ENCODE measurements around the gene TRIM54.
"Not testable (repeated sequence)": the region's sequence is repeated elsewhere in the genome, so short reads cannot be mapped to it uniquely, and the experiment has no call there.

The TRIM54 gene

DNA sequence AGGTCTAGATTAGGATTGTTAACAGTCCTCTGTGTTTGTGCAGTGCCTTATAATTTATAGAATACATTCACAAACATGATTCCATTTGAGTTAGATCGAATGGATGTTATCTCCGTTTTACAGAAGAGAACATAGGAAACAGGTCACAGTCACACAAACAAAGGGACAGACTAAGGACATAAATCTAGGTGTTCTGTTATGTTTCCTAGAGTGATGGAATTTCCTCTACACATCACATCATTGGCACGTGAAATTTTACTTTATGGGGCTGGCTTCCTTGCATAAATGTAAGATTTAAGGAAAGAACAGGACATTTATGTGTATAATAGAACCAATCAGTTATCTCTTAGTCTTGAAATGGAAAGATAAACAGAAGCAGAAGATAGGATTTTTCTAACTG, 6.4 kb downstream of the TRIM54 start:
- TF ChIP-seq, protein P1, sequence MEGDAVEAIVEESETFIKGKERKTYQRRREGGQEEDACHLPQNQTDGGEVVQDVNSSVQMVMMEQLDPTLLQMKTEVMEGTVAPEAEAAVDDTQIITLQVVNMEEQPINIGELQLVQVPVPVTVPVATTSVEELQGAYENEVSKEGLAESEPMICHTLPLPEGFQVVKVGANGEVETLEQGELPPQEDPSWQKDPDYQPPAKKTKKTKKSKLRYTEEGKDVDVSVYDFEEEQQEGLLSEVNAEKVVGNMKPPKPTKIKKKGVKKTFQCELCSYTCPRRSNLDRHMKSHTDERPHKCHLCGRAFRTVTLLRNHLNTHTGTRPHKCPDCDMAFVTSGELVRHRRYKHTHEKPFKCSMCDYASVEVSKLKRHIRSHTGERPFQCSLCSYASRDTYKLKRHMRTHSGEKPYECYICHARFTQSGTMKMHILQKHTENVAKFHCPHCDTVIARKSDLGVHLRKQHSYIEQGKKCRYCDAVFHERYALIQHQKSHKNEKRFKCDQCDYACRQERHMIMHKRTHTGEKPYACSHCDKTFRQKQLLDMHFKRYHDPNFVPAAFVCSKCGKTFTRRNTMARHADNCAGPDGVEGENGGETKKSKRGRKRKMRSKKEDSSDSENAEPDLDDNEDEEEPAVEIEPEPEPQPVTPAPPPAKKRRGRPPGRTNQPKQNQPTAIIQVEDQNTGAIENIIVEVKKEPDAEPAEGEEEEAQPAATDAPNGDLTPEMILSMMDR (conservative IDR thresholded peaks at IDR 0.05; ENCODE audit: low read depth, low read length) = no peak
- H3K4me3 ChIP-seq (ENCODE audit: low read length) = no peak overlapping the region
- no peak for DNase-seq (ENCODE audit: low read depth)

DNA sequence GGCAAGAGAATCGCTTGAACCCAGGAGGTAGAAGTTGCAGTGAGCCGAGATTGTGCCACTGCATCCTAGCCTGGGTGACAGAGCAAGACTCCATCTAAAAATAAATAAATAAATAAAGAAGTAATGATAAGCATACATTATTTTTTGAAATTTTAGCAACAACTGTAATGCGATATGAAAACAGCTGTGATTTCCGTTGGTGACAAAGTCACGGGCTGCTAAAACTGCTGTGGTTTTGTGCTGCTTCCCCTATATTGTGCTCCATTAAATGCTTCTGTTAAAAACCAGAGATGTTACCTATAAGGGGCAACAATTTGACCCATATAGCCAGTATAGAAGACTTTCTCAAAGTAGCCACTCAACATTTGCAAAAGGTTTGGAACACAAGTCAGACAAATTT, 8.3 kb downstream of the TRIM54 start:
- no peak for DNase-seq (ENCODE audit: low read depth)
- no peak overlapping the region for H3K4me3 ChIP-seq (ENCODE audit: low read length)
- TF ChIP-seq, protein P1 (conservative IDR thresholded peaks at IDR 0.05; ENCODE audit: low read depth, low read length) = no peak

DNA sequence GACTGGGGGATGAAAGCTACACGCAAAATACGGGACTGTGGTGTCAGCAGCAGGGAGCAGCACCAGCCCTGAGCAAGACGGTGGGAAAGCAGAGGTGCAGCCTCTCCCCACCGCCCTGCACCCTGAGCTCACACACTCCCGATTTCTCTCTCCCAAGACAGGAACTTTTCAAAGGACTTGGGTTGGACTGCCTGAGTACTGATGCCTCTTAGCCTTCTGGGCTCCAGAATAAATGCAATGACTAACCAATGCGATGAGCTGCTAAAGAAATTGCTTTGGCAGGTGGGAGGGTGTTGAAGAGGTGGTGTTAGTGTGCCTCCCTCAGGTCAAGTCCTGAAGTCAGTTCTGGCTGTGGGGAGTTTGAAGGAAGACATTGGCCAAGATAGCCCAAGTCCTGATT, 9.6 kb downstream of the TRIM54 start:
- H3K4me3 ChIP-seq (ENCODE audit: low read length) = no peak overlapping the region
- DNase-seq (ENCODE audit: low read depth) = no peak
- TF ChIP-seq, protein P1 (conservative IDR thresholded peaks at IDR 0.05; ENCODE audit: low read depth, low read length) = peak; percentile 16

DNA sequence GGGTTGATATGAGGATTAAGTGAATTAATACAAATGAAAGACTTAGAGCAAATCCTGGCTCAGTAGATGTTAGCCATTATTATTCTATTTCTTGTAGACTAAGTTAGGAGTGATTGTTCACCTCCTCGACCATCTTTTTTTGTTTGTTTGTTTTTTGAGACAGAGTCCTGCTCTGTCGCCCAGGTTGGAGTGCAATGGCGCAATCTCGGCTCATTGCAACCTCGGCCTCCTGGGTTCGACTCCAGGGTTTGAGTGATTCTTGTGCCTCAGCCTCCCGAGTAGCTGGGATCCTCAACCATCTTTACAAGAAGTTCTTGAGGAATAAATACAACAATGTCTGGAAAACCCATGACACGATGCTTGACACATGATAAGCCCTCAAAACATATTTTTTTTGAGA, 12.7 kb downstream of the TRIM54 start:
- no peak for DNase-seq (ENCODE audit: low read depth)
- H3K4me3 ChIP-seq (ENCODE audit: low read length) = no peak overlapping the region
- TF ChIP-seq, protein P1 (conservative IDR thresholded peaks at IDR 0.05; ENCODE audit: low read depth, low read length) = no peak

DNA sequence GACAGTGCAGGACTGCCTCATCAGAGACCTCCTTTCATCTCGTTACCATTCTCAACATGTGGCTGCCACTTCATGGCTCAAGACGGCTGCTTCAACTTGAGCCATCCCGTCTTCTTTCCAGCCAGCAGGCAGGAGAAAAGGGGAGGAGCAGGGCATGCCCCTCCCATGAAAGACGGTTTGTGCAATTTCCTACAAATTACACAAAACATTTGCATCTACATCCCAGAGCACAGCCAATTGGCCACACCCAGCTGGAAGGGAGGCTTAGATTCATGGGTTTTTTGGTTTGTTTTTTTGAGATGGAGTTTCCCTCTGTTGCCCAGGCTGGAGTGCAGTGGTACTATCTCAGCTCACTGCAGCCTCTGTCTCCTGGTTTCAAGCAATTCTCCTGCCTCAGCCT, 14.3 kb downstream of the TRIM54 start:
- no peak for DNase-seq (ENCODE audit: low read depth)
- TF ChIP-seq, protein P1 (conservative IDR thresholded peaks at IDR 0.05; ENCODE audit: low read depth, low read length) = no peak
- no peak overlapping the region for H3K4me3 ChIP-seq (ENCODE audit: low read length)

DNA sequence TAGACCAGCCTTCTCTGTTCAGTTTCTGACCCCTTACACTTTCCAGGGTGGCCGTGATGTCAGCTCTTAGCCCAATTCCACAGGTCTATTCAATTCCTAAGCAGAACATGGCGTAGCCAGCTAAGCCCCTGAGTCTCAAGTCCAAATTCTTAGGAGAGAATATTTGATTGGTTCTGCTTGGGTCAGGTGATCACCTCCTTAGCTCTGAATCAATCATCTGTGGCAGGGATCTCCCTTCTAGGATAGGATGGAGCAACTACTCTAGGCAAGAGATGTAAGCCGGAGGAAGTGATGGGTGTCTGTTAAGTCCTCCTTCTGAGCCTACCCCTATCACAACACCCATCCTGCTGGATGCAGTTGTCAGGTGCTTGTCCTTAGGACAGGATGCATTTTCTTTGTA, 15.0 kb downstream of the TRIM54 start:
- no peak overlapping the region for H3K4me3 ChIP-seq (ENCODE audit: low read length)
- no peak for DNase-seq (ENCODE audit: low read depth)
- TF ChIP-seq, protein P1 (conservative IDR thresholded peaks at IDR 0.05; ENCODE audit: low read depth, low read length) = no peak

DNA sequence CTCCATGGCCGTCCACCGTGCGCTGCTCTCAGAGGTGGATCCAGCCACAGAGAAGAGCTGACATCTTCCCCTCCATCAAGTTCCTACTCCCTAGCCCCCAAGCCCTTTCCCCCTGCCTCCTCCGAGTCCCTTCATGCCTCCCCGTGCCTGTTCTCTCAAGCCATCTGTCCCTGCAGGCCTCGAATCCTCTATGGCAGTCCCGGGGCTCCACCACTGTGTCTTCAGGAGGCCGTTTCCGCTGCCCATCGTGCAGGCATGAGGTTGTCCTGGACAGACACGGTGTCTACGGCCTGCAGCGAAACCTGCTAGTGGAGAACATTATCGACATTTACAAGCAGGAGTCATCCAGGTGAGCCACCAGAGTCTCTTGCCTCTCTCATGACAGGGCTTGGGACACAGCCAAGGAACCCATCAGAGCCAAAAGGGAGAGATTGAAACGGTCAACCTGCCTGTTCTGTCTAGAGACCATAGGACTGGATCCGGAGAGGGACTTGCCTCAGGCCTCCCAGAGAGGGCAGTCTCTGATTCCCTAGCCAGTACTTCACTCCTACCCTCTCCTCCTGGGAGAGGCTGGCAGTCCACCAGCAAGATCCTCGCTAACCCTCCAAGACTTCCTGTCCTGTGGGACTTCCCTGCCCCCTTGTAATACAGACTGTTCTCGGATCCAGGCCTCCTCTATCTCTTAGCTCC, 16.3 kb downstream of the TRIM54 start:
- DNase-seq (ENCODE audit: low read depth) = no peak
- no peak overlapping the region for H3K4me3 ChIP-seq (ENCODE audit: low read length)
- TF ChIP-seq, protein P1 (conservative IDR thresholded peaks at IDR 0.05; ENCODE audit: low read depth, low read length) = no peak

DNA sequence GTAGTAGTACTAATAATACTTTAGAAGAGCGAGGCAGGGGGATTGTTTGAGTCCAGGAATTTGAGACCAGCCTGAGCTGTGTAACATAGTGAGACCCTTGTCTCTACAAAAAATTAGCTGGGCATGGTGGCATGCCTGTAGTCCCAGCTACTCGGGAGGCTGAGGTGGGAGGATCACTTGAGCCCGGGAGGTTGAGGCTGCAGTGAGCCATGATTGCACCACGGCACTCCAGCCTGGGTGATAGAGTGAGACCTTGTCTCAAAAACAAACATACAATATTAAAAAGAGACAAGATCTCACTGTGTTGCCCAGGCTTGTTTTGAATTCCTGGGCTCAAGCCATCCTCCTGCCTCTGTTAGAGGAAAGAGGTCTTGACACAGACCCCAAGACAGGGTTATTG, 18.4 kb downstream of the TRIM54 start:
- not testable (repeated sequence) for DNase-seq (ENCODE audit: low read depth)

More for the DNA sequence above, 18.4 kb downstream of the TRIM54 start:
- H3K4me3 ChIP-seq (ENCODE audit: low read length) = not testable (repeated sequence)
